NCI-H1105 treated with DMSO at 0.1 percent for 48 hours (cell line): ENCODE data around the gene TCF12.
"Not testable (repeated sequence)": the region's sequence is repeated elsewhere in the genome, so short reads cannot be mapped to it uniquely, and the experiment has no call there.

ENCODE experiments used
- DNase-seq: peaks from one replicate; lab custom pipeline; 2025; lab: John Stamatoyannopoulos, UW

TCF12 gene

DNA sequence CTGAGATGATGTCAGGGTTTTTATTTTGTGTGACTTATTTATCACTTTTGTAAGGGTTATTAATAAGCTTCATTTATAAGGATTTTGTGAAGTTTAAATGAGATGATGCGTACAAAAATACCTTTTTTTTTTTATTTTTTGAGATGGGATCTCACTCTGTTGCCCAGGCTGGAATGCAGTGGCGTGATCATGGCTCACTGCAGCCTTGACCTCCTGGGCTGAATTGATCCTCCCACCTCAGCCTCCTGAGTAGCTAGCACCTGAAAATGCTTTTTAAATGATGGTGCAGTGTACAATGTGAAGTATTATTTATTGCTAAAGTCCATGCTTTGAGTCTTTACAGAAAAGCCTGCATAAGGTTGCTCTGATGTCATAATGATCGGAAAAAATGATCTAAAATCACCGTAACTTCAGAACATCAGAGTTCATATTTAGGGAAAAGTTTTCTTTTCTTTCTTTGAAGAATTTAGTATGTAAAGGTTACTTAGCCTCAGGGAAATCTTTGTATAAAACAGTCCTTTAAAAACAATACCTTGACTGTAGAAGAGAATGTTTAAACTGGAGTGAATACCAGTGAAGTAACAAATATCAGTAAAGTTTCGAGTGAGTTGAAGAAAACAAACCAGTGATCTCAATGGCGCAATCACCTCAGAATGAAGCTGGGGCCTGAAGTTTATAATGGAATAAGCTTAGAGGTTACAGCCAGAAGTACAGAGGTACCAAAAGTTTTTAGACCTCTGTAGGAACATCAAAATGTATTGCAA, 29.7 kb downstream of the TCF12 start:
- DNase-seq, result no peak

DNA sequence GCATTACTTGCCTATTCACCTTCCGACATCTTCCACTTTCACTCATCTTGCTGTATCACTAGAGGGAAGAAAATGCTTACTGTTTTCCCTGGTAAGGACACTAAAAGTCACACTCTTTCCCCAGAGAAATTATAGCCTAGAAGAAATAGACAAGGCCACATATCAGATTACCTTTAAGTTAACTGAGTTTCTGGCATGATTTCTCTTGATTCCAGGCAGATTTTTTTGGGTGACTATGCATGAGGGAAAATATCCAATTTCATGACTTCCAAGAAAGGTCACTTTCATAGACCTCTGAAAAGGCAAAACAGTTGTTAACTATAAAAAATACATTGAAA, 30.3 kb downstream of the TCF12 start:
- DNase-seq, result no peak

DNA sequence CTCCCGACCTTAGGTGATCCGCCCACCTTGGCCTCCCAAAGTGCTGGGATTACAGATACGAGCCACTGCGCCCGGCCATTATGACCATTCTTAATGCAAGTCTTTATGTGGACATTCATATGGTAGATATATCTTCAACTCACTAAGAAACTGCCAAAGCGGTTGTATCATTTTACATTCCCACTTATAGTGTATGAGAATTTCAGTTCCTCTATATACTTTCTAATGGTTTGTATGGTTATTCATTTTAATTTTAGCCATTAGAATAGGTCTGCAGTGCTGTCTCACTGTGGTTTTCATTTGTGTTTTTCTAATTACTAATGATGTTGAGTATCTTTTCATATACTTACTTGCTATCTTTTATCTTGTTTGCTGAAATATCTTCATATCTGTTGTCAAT, 32.5 kb downstream of the TCF12 start:
- DNase-seq, result no peak

DNA sequence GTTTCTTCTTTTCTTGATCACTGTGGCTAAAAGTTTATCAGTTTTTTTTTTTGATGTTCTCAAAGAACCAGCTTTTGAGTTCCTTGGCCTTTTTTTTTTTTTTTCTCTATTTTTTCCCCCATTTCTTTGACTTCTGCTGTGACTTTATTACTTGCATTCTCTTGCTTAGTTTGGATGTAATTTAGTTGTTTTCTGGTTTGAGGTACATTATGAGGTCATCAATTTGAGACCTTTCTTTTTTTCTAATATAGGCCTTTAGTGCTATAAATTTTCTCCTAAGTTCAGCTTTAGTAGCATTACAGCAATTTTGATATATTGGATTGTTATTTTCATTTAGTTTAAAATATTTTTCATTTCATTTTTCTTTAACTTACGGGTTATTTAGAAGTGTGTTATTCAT, 35.3 kb downstream of the TCF12 start:
- no peak for DNase-seq

DNA sequence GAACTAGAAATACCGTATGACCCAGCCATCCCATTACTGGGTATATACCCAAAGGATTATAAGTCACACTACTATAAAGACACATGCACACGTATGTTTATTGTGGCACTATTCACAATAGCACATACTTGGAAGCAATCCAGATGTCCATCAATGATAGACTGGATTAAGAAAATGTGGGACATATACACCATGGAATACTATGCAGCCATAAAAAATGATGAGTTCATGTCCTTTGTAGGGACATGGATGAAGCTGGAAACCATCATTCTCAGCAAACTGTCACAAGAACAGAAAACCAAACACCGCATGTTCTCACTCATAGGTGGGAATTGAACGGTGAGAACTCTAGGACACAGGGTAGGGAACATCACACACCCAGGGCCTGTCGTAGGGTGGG, 36.6 kb downstream of the TCF12 start:
- not testable (repeated sequence) for DNase-seq

DNA sequence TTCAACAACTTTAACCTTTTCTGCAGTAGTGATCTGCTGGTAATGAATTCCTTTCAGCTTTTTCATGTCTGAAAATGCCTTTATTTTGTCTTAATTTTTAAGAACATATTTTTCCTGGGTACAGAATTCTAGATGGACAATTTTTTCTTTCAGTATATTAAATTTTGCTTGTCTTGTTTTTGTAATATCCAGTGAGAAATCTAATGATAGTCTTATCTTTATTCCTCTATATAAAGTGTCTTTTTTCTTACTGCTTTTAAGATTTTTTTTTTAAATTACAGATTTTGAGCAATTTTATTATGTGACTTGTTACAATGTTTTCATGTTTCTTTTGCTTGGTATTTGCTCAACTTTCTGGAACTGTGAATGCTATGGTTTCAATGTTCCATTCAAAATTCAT, 38.1 kb downstream of the TCF12 start:
- no peak for DNase-seq

DNA sequence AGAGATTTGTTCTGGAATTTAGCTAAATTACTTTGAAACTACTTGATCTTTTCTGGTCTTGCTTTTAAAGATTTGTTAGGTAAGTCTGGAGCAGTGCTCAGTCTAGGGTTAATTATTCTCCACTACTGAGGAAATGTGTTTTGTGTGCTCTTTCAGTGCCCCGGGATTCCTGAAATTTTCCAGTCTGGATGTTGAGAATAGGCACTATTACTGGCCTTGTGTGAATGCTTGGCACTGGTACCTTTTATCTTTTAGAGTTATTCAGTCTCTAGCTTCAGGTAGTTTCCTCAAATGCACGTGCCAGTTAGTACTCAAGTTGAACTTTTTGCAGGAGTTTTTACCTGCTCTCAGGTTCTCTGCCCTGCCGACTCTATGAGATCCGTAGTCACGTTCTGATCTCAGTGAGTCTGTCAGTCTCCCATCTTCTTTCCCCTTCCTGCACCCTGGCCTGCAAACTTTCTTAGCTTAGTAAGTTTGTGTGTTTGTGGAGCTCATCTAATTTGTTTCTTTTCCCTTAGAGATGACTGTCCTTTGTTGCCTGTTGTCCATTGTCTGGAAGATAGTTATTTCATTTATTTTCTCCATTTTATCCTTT, 39.5 kb downstream of the TCF12 start:
- no peak for DNase-seq

DNA sequence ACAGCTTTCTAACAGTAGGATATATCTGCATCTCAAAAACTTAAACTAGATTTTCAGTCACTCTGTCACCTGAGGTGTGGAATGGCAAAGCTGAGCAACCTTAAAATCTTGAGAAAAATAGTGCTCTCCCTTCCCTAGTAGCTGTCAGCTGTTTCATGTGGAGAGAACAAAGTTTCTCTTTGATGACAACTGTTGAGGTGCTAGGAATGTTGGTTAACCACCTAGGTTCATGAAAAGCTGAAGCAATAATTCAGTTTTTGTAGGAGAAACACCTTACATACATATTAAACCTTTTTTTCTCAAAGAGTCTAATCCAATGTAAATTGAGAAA, 40.8 kb downstream of the TCF12 start:
- DNase-seq, result no peak

DNA sequence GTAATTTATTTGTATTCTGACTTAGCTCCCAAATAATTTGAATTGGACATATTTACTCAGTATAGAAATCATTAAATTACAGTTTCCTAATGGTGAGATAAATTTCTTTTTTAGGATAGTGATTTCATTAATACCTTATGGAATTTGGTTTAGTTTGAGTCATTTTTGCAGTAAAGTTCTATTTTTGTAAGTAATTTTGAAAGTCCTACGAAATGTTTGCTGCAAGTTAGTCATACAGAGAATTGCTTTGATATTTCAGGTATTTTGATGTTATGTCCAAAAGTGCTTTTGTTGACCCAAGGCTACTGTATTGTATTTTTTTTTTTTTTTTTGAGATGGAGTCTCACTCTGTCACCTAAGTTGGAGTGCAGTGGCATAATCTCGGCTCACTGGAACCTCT, 41.7 kb downstream of the TCF12 start:
- DNase-seq, result no peak

DNA sequence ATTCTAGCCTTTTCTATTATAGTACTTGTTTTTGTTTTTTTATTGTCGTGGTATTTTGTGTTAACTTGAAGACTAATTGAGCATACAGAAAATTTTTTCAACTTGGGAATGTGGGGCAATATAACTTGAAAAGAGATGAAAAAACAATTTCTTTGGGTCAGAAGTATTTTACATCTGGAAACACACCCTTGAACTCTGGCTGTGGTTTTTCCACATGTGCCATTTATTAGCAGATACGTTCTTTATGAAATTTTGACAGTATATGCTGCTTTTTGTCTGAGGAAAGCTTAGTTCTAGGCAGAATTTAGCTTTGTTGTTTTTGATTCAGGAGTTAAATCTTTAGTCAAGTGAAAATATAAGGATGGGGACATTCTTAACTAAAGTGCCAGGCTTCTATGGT, 44.7 kb downstream of the TCF12 start:
- DNase-seq, result no peak

DNA sequence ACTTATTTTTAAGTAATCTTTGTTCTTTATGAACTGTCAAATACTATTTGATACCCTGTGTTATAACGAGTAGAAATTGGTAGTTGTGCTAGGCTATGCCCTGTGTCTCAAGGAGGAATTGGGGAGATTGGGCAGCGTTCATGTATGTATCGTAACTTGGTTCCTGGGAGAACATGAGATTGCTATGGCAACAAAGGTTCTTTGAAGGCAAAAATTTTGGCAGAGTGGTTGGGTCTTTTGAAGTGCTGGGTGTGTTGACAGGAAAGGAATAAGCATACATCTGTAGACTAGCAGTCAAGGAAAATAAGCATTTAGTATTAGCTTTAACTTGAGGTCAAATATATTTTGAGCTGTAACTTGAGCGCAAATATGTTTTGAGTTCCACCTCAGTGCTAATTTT, 45.3 kb downstream of the TCF12 start:
- no peak for DNase-seq

DNA sequence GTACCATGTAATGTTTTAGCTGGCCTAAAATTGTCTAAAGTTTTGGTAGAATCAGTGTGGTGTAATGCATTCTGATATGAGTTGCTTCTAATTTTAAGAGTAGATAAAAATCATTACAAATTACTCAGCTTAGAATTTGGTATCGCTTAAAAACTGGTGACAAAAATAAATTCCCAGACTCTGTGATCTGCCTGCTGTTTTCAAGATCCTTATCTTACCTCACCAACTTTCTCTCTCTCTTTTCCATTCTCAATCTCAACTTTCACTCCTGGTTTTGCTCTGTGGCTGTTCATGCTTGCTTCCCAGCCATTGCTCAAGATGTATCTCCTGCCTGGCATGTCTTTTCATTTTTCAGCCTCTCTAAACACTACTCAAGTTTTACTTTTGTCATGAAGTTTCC, 45.7 kb downstream of the TCF12 start:
- DNase-seq, result no peak

DNA sequence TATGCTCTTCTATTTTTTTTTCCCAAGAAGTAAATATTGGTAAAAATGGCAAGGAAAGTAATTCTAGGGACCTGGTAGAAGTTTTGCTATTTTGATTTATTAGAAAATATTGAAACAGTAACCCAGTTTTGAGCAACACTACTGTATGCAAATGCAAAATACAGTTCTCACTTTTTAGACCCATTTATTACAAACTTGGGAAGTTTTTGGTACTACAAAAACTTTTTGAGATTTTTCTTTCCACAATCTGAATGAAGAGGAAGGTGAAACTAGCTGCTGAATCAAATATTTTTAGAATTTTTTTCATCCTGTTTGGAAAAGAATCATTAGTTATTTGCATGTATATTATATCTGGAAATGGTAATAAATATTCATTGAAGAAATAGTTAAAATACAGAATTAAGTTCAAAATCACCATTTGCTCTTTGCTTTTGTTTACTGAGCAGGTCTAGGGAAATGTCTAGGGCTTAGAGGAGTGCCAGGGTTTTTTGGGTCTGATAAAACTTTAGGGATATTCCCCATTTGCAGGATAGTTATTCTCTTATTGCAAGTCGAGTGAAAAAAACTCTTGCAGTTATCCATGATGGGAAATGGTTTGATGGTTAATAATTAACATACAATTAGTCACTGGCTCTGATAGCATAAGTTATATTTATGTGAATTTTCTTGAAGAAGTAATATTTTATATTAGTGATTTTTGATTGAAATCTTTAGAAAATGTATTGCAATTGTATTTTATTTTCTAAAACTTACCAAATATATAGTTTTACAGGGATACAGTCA, 47.0 kb downstream of the TCF12 start:
- DNase-seq, result no peak

DNA sequence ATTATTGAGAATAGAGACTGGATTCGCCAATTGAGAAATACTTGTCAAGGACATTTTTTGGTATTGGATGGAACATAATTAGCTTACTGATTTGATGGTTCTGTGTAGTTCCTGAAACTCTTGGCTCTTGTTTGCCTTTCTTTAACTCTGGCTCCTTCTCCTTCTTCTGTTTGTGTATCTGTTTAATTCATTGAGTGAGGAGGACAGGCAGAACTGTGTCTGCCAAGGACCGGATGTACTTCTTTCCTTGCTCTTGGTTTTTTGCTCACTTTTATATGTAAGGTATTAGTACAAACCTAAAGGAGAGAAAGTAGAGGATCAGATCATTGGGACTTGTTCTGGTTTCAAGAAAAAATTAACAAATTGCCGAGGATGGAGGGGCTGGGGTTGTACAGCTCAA, 48.9 kb downstream of the TCF12 start:
- no peak for DNase-seq

DNA sequence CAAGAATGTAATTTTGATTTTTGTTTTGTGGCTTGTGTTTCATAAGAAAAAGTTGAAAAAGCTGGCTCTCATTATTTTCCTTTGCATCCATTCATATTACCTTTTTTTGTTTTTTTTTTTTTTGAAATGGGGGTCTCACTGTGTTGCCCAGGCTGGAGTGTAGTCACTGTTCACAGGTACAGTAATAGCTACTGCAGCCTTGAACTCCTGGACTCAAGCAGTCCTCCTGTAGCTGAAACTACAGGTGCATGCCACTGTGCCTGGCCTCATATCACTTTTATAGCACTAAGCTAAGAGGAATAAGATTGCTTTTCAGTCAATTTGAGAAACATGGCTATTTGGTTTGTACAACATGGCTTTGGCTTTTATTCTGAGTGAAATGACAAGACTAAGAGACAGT, 49.8 kb downstream of the TCF12 start:
- DNase-seq, result no peak

DNA sequence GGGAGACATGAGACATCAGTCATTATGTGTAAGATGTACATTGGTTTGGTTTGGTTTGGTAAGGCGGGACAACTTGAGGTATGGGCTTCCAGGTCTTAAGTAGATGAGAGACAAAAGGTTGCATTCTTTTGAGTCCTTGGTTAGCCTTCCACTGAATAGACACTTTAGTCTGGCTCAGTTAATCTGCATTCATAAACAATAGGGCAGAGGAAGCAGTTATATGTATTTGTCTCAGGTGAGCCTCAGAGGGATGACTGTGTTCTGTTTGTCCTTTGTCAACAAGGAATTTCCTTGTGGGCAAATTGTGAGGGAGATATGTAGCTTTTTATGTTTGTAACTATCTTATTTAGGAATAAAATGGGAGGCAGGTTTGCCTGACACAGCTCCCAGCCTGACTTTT, 50.4 kb downstream of the TCF12 start:
- no peak for DNase-seq

DNA sequence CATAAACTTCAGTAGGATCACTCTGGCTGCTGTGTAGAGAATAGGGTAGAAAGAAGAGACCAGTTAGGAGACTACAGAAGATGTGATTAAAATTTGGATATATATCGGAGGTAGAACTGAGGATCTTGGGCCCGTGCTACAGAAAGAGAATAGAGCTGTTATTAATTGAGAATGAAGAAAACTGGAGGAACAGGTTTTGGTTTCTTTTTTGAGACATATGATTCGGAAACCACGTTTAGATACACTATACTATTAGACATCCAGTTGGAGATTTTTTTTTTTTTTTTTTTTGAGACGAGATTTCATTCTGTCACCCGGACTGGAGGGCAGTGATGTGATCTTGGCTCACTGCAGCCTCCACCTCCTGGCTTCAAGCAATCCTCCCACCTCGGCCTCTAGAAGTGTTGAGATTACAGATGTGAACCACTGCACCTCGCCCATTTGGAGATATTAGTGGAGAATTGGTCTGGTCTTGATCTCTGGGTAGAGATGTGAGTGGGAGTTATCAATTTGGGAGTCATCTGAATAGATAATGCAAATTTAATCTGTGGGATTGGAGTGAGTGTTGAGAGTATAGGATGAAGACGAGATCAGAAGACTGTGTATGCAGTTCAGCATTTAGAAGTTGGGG, 50.9 kb downstream of the TCF12 start:
- DNase-seq, result no peak

DNA sequence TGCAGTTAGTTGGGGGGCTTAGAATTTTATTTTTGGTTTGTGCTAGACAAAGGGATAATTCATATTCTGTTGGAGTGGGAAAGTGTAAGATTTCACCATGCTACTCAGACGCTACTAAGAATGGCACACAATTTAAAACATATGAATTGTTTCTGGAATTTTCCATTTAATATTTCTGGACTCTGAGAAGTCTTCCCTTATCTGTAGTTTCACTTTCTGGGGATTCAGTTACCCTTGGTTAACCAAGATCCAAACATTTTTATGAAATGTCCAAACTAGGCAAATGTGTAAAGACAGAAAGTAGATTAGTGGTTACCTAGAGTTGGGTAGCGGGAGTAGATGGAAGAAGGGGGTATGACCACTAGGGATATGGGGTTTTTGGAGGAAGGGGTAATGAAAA, 53.1 kb downstream of the TCF12 start:
- DNase-seq, result no peak

DNA sequence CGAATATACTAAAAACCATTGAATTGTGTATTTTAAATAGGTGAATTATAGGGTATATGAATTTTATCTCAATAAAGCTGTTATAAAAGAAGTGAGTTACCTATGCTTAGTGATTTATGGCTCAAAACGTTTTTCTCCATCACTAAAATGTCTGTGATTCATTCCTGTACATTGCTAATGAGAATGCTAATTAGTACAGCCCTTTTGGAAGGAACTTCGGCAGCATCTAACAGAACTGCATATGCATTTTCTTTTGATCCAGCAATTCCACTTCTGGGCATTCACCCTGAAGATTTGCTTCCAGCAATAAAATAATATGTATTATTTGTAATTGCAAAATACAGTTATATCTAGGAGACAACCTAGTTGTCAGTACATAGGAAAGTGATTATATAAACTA, 53.6 kb downstream of the TCF12 start:
- no peak for DNase-seq

DNA sequence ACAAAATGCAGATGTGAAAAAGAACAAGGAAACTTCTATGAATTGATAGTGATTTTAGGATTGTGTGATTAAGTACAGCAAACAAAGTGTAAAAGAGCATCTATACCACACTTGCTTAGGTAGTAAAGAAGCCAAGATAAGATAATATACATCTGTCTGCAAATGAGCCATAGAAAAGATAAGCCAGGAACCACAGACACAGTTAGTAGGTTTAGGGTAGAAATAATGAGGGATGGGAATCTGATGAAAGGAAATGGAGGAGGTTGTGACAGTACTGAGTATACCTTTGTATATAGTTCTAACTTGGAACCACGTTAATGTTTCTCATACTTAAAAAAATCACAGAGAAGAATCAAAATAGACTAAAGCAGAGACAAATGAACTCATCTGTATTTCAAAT, 54.0 kb downstream of the TCF12 start:
- no peak for DNase-seq

DNA sequence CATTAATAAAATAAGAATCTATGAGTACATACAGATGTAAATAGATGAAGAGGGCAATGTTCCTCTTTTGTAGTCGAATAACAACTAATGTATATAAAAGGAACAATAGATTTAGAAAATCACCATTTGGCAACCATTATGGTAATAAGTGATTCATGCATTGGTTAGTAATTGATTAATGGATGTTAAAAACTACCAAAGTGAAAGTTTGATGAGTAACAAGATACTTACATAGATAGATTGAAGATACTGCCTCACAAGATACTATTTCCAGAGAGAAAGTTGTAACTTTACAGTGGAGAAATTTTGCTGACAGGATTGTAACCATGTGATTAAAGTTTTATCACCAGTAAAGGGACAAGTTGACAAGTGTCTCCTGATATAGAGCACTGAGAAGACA, 55.0 kb downstream of the TCF12 start:
- DNase-seq, result no peak

DNA sequence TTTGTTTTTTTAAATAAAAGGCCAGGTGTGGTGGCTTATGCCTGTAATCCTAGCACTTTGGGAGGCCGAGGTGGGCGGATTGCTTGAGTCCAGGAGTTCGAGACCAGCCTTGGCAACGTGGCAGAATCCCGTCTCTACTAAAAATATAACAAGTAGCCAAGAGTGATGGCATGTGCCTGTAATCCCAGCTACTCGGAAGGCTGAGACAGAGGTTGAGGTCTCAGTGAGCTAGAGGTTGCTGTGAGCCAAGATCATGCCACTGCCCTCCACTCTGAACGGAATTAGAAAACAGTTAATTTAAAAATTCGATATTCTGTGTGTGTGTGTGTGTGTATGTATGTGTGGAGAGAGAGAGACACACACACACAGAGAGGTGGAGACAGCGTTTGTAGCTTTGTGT, 58.8 kb downstream of the TCF12 start:
- no peak for DNase-seq
